Esophagus muscularis mucosa (tissue), 4 donors: ENCODE measurements around the gene ERCC1.

ENCODE experiments used
- EP300 ChIP-seq: sonication (generic); formaldehyde crosslinking; IDR thresholded peaks from one replicate; pipeline ENCODE4 v1.6.1; 2017; ENCODE audit warnings: antibody characterized with exemption
- POLR2A ChIP-seq: fragments of 450-650 bp; IDR thresholded peaks from one replicate; pipeline ENCODE4 v1.6.1; 2017; ENCODE audit warnings: antibody characterized with exemption, moderate library complexity, mild to moderate bottlenecking, low read depth
- TF ChIP-seq, protein P1 (sequence below), 3 experiments: fragments of 200-600 bp in 2 of 3; fragments of 450-650 bp in 1 of 3; sonication (generic) in 2 of 3; IDR thresholded peaks; one replicate each; pipeline ENCODE4 v1.5.1; 2017 to 2019; ENCODE audit warnings: antibody characterized with exemption in 3 of 3, mild to moderate bottlenecking in 2 of 3, moderate library complexity in 1 of 3

DNA sequence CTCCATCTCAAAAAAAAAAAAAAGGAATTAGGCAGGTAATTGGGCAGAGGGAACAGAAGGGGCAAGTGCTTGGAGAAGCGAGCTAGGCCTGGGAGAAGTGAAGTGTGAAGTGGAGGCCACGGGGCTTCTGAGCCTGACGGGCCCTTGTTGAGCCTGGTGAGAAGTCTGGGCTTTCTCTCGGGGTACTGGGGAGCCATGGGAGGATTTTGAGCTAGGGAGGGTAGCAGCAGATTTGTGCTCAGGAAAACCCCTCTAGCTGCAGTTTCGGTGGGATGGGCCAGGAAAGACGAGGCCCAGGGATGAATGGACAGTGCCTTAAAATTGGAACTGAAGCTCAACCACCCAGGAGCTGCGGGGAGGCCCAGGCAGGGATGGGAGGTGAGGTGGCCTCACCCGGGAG lies 9.2 kb downstream of the ERCC1 start:
- TF ChIP-seq, protein P1, sequence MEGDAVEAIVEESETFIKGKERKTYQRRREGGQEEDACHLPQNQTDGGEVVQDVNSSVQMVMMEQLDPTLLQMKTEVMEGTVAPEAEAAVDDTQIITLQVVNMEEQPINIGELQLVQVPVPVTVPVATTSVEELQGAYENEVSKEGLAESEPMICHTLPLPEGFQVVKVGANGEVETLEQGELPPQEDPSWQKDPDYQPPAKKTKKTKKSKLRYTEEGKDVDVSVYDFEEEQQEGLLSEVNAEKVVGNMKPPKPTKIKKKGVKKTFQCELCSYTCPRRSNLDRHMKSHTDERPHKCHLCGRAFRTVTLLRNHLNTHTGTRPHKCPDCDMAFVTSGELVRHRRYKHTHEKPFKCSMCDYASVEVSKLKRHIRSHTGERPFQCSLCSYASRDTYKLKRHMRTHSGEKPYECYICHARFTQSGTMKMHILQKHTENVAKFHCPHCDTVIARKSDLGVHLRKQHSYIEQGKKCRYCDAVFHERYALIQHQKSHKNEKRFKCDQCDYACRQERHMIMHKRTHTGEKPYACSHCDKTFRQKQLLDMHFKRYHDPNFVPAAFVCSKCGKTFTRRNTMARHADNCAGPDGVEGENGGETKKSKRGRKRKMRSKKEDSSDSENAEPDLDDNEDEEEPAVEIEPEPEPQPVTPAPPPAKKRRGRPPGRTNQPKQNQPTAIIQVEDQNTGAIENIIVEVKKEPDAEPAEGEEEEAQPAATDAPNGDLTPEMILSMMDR (IDR thresholded peaks at IDR 0.05) = no peak
- TF ChIP-seq POLR2A = no peak
- no peak for TF ChIP-seq EP300
